ENCODE measurements around the gene SPON1. TPM values are rescaled to one million over a fixed set of nuclear protein-coding genes. Genes with fewer than 3 reads are reported as not detected.
"Not testable (repeated sequence)": the region's sequence is repeated elsewhere in the genome, so short reads cannot be mapped to it uniquely, and the experiment has no call there.

Gene SPON1
- polyA plus RNA-seq, 3 donors, result 8.1 to 101 (median 28.3) TPM

DNA sequence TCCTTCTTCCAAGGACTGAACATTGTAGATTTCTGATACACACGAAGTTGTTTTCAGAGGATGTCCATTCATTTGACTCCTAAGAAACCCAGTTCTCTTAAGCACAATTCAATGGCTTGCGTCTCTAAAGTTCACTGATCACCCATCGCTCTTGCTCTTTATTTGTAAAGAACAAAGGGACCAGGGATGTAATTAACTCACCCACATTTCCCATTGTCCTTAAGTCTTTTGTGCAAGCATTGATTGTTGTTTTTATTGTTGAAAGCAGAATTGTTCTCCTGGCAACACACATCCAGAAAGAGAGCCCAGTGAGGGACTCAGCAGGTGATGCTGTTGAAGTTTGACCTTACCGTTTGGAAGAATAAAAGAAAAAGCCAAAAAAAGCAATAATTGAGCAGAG, 59.2 kb downstream of the SPON1 start:
- 67 to 78% (median 74%) methylated on average over 4 of the region's 4 CpGs for WGBS, 3 donors
- no peak overlapping the region for H3K27ac ChIP-seq (ENCODE audit: low read depth, low read length)

DNA sequence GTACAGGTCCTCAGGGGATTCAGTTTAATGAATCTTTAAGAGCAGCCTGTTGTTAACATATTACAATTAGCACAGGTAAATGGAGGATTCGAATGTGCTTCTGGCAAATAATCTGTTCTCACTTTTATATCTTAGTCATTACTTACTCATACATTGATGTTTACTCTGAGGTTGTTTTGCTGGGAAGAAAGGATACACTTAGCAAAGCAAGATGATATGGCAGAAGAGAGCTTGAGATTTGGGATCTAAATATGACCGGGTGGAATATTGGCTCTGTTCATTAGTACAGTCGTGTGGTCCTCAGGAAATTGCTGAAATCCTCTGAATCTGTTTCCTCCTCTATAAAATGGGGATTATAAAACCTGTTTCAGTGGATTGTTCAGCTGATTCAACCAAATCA, 59.7 kb downstream of the SPON1 start:
- WGBS, 3 donors, result 43 to 70% (median 61%) methylated on average over 3 of the region's 3 CpGs
- no peak overlapping the region for H3K27ac ChIP-seq (ENCODE audit: low read depth, low read length)

DNA sequence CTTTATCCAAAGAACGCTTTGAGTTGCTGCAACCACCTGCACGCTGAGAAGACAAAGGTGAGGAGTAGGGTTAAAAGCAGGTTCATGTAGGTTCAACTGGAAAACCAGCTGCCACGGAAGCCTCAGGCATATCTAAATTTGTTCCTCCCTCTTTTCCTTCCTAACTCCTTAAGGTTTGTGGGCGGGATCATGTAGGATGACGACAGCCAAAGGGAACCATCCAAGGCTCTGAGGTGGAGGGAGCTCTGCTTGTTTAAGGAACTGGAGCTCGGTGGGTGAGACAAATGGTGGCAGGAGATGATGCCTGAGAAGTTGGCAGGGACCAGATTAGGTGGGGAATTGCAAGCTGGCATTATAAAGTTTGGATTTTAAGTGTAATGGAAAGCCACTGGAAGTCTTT, 60.3 kb downstream of the SPON1 start:
- H3K27ac ChIP-seq (ENCODE audit: low read depth, low read length), result no peak overlapping the region
- 65 to 78% (median 66%) methylated on average over 6 of the region's 6 CpGs for WGBS, 3 donors

DNA sequence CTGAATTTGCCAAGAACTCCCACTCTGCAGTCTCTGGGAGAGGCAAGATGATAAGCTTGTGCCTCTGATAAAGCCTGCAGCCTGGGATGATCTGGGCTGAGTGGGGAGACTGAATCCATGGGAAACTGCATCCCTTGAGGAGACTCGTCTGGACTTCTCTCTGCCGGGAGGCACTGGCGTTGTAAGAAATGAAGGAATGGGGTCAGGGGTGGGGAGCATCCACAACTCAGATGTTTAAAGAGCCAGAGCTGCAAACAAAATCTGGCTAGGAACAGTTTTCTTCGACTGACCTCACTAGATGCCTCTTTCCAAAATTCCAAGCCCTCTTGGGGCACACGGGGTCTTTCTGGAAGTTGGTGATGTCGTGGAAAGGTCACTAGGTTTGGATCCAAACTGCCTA, 64.4 kb downstream of the SPON1 start:
- H3K27ac ChIP-seq (ENCODE audit: low read depth, low read length), result no peak overlapping the region
- 47 to 56% (median 56%) methylated on average over 6 of the region's 6 CpGs for WGBS, 3 donors

DNA sequence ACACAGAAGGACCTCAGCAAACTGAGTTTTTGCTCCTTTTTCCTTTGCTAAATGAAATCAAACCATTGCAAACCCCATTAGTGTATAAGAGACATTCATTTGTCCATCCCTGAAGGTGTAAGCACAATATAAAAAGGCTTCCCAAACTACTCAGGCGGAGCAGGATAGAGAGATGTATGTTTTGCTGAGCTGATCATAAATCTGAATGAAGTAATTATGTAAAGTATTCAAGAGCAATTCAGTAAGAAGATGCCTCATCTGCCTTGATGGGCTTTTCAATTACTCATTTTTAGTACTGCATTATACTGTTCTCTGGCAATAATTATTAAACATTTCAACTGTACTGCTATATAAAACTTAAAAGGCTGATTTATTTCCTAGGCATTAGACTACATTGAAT, 65.0 kb downstream of the SPON1 start:
- H3K27ac ChIP-seq (ENCODE audit: low read depth, low read length), result no peak overlapping the region
- WGBS, 3 donors, result 79 to 89% (median 80%) methylated on average over 1 of the region's 1 CpG

DNA sequence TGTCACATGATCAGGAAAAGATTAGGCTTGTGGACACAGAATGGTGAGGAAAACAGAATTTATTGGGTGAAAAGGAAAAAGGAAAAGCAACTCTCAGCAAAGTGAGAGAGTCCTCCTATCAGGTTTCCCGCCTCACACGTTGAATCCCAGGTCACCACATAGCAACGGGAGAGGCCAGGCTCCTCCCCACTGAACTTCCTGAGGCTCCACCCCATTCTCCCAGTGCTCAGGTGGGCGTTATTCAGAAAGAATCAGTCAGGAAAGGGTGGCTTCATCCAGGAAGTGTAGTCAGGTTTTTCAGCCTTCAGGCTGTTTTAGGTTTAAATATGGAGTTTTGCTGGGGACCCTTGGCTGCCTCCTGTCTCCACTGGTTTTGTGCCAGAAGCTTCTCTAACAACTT, 66.9 kb downstream of the SPON1 start:
- H3K27ac ChIP-seq (ENCODE audit: low read depth, low read length), result no peak overlapping the region
- 34 to 51% (median 36%) methylated on average over 4 of the region's 4 CpGs for WGBS, 3 donors

DNA sequence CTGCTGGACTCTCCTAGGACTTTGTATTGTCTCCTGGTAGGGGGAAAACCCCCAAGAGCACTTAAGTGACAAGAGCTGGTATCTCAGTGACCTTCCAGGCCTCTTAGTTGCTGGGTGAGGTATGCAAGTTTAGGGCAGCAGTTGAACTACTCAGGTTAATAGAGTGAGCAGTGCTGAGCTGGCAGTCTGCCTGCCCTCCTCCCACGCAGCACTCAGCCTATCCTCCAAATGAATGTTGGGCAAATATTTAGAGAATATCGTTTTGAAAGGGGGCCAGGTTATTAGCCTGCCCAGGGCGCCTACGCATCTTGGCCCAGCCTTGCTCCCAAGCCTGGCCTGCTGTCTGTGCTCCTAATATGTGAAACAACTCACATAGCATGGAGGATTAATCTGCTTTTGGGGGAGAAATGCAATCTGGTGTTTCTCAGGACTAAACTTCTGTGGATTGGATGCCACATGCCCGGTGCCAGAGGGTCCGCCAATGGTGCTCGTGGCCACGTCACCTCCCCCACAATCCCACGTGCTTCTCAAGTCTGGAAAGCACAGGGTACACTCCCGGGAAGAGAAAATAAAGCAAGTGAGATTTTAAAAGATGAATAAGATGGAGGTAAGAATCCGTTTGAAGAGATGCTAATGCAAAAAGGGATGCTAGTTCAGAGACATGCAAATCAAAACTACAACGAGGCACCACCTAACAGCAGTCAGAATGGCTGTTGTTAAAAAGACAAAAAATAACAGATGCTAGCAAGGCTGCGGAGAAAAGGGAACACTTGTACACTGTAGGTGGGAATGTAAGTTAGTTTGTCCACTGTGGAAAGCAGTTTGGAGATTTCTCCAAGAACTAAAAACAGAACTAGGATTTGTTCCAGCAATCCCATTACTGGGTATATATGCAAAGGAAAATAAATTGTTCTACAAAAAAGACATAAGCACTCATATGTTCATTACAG, 67.7 kb downstream of the SPON1 start:
- 42 to 50% (median 46%) methylated on average over 13 of the region's 13 CpGs for WGBS, 3 donors
- no peak overlapping the region for H3K27ac ChIP-seq (ENCODE audit: low read depth, low read length)

DNA sequence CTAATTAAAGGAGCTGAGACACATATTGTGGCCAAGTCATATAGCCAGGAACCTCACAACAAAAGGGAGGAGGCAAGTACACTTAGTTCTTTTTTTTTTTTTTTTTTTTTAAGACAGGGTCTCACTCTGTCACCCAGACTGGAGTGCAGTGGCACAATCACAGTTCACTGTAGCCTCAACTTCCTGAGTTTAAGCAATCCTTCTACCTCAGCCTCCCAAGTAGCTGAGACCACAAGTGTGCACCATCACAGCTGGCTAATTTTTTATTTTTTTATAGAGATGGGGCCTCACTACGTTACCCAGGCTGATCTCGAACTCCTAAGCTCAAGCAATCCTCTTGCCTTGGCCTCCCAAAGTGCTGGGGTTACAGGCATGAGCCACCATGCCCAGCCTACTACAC, 73.0 kb downstream of the SPON1 start:
- not testable (repeated sequence) for H3K27ac ChIP-seq (ENCODE audit: low read depth, low read length)
- WGBS, 3 donors, result 60 to 77% (median 77%) methylated on average over 2 of the region's 2 CpGs

DNA sequence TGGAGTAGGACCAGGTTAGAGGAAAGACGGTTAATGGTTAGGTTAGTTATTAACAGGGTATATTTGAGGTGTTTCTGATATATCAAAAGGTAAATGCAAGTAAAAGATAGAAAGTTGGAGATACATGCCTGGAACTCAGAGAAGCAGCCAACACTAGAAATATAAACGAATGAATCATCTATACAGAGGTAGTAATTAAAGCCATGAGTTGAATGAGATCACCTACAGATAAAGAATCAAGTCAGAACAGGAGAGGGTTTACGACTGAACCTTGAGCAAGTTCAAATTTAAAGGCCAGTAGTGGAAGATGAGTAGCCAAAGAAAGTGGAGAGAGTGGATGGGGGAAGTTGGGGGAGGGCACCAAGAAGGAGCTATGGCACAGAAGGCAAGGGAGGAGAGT, 73.9 kb downstream of the SPON1 start:
- WGBS, 3 donors, result 44 to 87% (median 62%) methylated on average over 3 of the region's 3 CpGs
- no peak overlapping the region for H3K27ac ChIP-seq (ENCODE audit: low read depth, low read length)

DNA sequence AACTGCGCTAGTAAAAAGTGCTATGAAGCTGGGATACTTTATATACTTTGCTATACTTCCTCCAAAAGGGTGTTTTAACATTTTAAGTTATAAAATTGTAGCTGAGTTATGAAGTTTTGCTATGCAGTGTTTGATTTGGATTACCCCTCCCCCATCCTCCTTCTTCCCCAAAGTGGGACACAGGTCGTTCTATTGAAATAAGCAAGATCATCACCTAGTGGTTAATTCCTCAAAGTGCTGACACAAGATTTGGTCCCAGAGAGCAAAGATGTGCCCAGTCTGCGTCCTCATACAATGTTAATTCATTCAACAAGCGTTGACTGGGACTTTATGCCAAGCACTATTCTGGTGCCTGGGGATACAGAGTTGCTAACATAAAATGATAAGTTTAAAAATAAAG, 78.5 kb downstream of the SPON1 start:
- WGBS, 3 donors, result 61 to 66% (median 64%) methylated on average over 4 of the region's 4 CpGs
- no peak overlapping the region for H3K27ac ChIP-seq (ENCODE audit: low read depth, low read length)

DNA sequence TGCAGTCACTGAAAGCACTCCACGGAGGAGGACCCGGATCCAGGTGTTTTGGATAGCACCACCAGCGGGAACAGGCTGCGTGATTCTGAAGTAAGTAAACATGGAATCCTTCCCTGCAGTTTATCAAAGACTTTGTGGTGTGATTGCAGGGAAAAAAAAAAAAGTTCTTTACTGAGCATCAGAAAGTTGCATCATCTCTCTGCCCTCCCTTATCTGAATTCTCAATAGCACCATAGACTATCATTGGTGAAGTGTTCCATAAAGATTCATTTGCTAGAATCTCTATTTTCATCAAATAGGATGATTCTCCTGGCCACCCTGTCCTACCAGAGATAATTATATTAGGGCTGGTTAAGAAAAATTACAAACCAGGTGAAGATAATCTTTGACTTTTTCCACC, 79.0 kb downstream of the SPON1 start:
- no peak overlapping the region for H3K27ac ChIP-seq (ENCODE audit: low read depth, low read length)
- 71 to 85% (median 78%) methylated on average over 4 of the region's 4 CpGs for WGBS, 3 donors

DNA sequence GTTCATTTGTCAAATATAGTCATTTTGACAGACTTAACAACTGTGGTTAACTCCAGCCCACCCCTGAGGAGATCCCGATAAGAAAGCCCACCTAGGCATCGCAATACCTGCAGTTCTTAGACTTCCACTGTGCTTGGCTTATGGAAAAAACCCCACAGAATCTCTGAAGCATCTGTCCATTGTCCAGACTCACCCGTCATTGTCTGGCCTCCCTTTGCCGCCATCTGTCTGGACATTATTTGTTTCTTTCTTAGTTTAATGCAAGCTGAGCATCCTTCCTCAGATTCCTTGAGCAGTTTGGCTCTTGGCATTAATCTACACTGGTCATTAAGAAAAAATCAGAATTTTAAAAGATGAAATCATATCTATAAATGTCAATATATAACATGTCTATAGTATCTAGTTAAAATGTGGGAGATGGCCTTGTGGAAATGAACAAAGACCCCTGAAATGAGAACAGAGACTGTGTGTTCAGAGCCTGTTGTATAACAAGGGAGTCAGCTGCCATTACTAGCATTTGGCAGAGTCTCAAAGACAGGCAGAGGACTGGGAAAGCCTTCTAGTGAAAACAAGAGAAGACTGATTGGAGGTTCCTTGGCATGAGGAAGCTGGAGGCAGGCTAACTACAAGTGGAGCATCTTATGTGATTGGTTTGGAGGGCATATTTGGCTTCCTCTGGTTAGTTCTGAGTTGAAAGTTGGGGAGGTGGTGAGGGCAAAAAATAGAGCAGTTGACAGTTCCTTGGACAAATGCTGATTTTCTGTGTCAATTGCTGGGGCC, 80.4 kb downstream of the SPON1 start:
- WGBS, 3 donors, result 90 to 96% (median 93%) methylated on average over 4 of the region's 4 CpGs
- H3K27ac ChIP-seq (ENCODE audit: low read depth, low read length), result no peak overlapping the region

DNA sequence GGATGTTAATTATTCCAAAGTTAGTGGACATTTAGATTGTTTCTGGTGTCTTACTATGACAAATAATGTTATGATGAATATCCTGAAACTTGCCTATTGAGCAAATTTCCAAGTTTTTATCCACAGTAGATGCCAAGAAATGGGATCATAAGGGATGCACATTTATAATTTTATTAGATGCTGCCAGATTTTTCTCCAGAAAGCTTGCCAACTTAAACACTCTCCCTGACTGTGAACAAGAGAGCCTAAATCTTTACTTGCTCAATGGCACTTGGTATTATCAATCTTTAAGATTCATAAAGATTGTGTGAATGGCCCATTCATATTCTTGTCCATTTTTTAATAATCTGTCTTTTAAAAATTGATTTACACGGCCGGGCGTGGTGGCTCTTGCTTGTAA, 82.4 kb downstream of the SPON1 start:
- WGBS, 3 donors, result 76 to 91% (median 82%) methylated on average over 3 of the region's 3 CpGs
- no peak overlapping the region for H3K27ac ChIP-seq (ENCODE audit: low read depth, low read length)

DNA sequence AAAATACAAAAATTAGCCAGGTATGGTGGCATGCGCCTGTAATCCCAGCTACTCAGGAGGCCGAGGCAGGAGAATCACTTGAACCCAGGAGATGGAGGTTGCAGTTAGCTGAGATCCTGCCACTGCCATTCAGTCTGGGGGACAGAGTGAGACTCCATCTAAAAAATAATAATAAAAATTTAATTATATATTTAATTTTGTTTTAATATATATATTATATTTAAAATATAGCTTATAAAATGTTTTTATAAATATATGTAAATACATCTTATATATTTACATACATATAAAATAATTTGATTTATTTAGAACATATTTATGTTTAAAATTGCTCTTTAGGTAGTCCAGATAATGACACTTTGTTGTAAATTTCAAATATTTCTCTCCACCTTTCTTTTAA, 82.9 kb downstream of the SPON1 start:
- H3K27ac ChIP-seq (ENCODE audit: low read depth, low read length), result no peak overlapping the region
- 95 to 98% (median 98%) methylated on average over 2 of the region's 2 CpGs for WGBS, 3 donors

DNA sequence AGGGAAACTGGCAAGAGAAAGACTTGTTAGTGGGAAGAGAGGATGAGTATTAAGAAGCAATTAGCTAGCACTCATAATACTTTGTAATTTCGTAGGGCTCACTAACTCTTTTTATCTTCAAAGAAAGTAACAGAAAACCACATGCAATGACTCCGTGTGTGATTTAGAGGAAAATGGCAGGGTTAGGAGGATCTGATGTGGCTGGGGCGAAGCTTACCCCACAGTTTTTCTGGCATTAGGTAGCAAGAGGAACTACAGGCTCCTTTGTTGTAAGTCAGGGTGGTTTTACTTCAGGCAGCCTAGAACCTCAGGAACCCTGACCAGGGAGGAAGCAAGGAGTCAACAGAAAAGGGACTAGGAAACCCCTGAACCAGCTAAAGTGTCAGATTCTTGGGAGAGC, 89.7 kb downstream of the SPON1 start:
- WGBS, 3 donors, result 81 to 88% (median 88%) methylated on average over 3 of the region's 3 CpGs
- no peak overlapping the region for H3K27ac ChIP-seq (ENCODE audit: low read depth, low read length)

DNA sequence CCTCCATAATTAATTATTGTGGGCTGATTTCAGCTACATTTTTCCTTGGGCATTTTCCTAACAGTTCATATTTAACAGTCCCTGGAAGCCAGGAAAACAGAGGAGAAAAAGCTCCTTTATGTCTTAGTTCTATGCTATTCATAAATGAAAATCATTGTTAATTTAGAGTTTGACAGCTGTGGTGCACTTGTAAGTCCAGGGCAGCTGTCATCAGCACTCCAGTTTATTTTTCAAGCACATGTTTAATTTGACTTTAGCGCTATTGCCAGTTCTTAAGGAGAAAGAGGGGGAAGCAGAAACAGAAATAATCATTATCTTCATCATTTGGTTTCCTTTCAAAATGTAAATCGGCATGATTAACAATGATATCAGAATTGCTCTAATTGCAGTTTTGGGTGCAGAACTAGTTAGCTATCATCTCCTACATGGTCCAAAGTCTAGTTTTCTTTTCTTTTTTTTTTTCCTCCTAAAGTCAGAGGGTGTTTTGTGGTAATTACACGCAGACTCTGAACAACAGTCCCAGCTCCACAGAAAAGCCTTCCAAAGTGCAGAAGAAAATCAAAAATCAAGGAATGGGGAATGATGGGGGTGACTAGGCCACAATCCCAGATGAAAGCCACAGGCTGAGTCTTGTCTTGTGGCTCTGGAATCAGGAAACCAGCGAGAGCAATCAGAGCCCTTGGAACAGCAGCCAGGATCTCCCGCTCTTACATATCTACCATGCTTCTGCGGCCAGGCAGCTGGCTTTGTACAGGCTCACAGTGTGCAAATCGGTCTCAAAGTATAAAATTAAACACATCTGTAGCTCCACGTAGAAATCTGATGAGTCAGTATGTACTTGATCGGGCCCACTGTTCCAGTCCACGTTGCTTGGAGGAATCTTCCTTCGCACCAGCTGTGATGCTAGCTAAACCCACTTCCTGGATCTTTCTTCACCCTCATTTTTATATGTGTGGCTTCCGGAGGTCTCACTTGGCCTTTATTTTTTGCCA, 91.9 kb downstream of the SPON1 start:
- H3K27ac ChIP-seq (ENCODE audit: low read depth, low read length), result no peak overlapping the region
- 79 to 86% (median 86%) methylated on average over 12 of the region's 12 CpGs for WGBS, 3 donors

DNA sequence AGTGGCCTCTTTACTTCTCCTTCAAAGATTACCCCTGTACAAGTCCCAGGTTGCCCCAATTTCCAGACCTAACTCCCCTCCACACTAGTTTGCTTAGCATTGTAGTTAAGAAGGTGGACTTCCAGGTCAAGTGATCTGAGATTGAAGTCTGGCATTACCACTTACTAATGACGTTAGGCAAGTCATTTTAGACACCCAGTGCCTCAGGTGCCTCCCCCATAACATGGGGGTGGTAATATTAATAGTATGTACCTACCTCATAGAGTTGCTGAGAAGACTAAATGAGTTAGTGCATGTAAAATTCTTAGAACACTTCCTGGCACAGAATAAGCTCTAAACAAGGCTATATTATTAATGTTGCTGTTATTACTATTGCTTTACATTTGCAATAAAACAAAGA, 93.4 kb downstream of the SPON1 start:
- 74 to 85% (median 85%) methylated on average over 1 of the region's 1 CpG for WGBS, 3 donors
- no peak overlapping the region for H3K27ac ChIP-seq (ENCODE audit: low read depth, low read length)

DNA sequence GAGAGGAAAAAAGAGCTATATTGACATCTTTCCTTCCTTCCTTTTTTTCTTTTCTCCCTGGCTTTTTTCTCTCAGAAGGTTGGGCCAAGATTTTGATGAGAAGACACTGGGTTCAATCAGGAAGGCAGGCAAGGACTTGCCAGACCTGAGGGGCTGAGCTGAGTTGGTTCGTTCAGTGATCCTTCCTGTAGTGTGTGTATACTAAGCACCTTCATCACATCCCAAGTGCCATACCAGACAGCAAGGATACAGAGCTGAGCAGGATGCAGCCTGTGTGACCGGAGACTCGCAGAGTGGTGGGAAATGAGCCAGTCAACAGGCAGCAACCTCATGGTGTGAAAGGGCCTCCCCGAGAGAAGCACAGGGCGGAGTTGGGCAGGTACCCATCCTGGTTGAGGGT, 95.5 kb downstream of the SPON1 start:
- WGBS, 3 donors, result 75 to 90% (median 87%) methylated on average over 5 of the region's 5 CpGs

More for the DNA sequence above, 95.5 kb downstream of the SPON1 start:
- no peak overlapping the region for H3K27ac ChIP-seq (ENCODE audit: low read depth, low read length)
